ENCODE data around the gene CST2. TPM values are rescaled to one million over a fixed set of nuclear protein-coding genes. Genes with fewer than 3 reads are reported as not detected.

Gene CST2
- total and polyA plus RNA-seq, 2 donors (not counting 1 experiment from before 2014, with no cell fraction given), result 0.12 TPM; not detected in 1

GRCh38 chr20:23795526-23795925, 31.0 kb downstream of the CST2 start:
- no peak overlapping the region for H2AFZ ChIP-seq (ENCODE audit: low read length)
- no peak overlapping the region for H3K27ac ChIP-seq (ENCODE audit: insufficient read depth, low read length)
- no peak overlapping the region for H3K4me2 ChIP-seq (ENCODE audit: extremely low read depth, insufficient read depth, low read length)
- no peaks in the 10 kb centered on the region for H3K27me3 ChIP-seq (ENCODE audit: control insufficient read depth, insufficient read depth, low read length)
- H4K20me1 ChIP-seq (ENCODE audit: control insufficient read depth, extremely low read depth, insufficient read depth, low read length), result no peaks in the 10 kb centered on the region
- H3K4me1 ChIP-seq (ENCODE audit: control insufficient read depth, extremely low read depth, insufficient read depth, low read length), result no peaks in the 10 kb centered on the region
- no peak for DNase-seq (ENCODE audit: low read depth in 2 of 2)
- TF ChIP-seq EZH2 (IDR thresholded peaks at IDR 0.05; ENCODE audit: low read length, missing control alignments), result no peak
- no peak for TF ChIP-seq CTCF (conservative IDR thresholded peaks at IDR 0.05 in 1 of 2, IDR thresholded peaks at IDR 0.05 in 1 of 2; ENCODE audit: low read depth in 1 of 2, low read length in 2 of 2)
- no peaks in the 10 kb centered on the region for H3K79me2 ChIP-seq (ENCODE audit: control insufficient read depth, insufficient read depth, low read length)
- H3K9ac ChIP-seq (ENCODE audit: insufficient read depth, low read length), result no peak overlapping the region
- no peaks in the 10 kb centered on the region for H3K36me3 ChIP-seq (ENCODE audit: control insufficient read depth, insufficient read depth, low read length)
- no peaks in the 10 kb centered on the region for H3K9me3 ChIP-seq (ENCODE audit: control insufficient read depth, insufficient read depth, low read depth, low read length)
- H3K4me3 ChIP-seq (replicated peaks in 1 of 4; ENCODE audit: control extremely low read depth in 1 of 4, insufficient read depth in 1 of 4, low read depth in 3 of 4, low read length in 4 of 4), result no peak overlapping the region

DNA sequence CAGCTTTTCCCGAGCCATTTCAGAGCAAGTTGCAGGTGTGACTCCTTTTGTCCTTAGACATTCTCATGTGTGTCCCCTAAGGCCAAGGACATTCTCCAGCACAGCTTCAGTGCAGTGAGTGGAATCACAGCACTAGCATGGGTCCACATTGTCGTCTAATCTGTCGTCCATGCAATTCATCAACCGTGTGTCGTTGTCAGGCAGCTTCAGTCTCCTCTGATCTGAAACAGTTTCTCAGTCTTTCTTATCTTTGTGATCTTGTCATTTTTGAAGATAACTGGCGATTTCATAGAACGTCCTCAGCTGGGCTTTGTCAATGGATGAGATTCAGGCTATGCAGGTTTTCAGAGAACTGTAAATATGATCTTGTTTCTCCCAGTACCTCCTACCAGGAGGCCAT, 31.7 kb downstream of the CST2 start:
- H3K4me3 ChIP-seq (replicated peaks in 1 of 4; ENCODE audit: control extremely low read depth in 1 of 4, insufficient read depth in 1 of 4, low read depth in 3 of 4, low read length in 4 of 4), result no peak overlapping the region
- H3K36me3 ChIP-seq (ENCODE audit: control insufficient read depth, insufficient read depth, low read length), result no peaks in the 10 kb centered on the region
- TF ChIP-seq EZH2 (IDR thresholded peaks at IDR 0.05; ENCODE audit: low read length, missing control alignments) (no peak), CTCF (conservative IDR thresholded peaks at IDR 0.05 in 1 of 2, IDR thresholded peaks at IDR 0.05 in 1 of 2; ENCODE audit: low read depth in 1 of 2, low read length in 2 of 2) (no peak)
- no peak for DNase-seq (ENCODE audit: low read depth in 2 of 2)
- H3K27me3 ChIP-seq (ENCODE audit: control insufficient read depth, insufficient read depth, low read length), result no peaks in the 10 kb centered on the region
- H4K20me1 ChIP-seq (ENCODE audit: control insufficient read depth, extremely low read depth, insufficient read depth, low read length), result no peaks in the 10 kb centered on the region
- H3K4me1 ChIP-seq (ENCODE audit: control insufficient read depth, extremely low read depth, insufficient read depth, low read length), result no peaks in the 10 kb centered on the region
- H3K79me2 ChIP-seq (ENCODE audit: control insufficient read depth, insufficient read depth, low read length), result no peaks in the 10 kb centered on the region
- H3K27ac ChIP-seq (ENCODE audit: insufficient read depth, low read length), result no peak overlapping the region
- H3K9ac ChIP-seq (ENCODE audit: insufficient read depth, low read length), result no peak overlapping the region
- no peak overlapping the region for H3K4me2 ChIP-seq (ENCODE audit: extremely low read depth, insufficient read depth, low read length)
- H3K9me3 ChIP-seq (ENCODE audit: control insufficient read depth, insufficient read depth, low read depth, low read length), result no peaks in the 10 kb centered on the region
- H2AFZ ChIP-seq (ENCODE audit: low read length), result no peak overlapping the region

GRCh38 chr20:23794065-23794464, 32.5 kb downstream of the CST2 start:
- no peaks in the 10 kb centered on the region for H3K4me1 ChIP-seq (ENCODE audit: control insufficient read depth, extremely low read depth, insufficient read depth, low read length)
- no peaks in the 10 kb centered on the region for H4K20me1 ChIP-seq (ENCODE audit: control insufficient read depth, extremely low read depth, insufficient read depth, low read length)
- H3K4me2 ChIP-seq (ENCODE audit: extremely low read depth, insufficient read depth, low read length), result no peak overlapping the region
- DNase-seq (ENCODE audit: low read depth in 2 of 2), result no peak
- H3K27ac ChIP-seq (ENCODE audit: insufficient read depth, low read length), result no peak overlapping the region
- no peak for TF ChIP-seq EZH2 (IDR thresholded peaks at IDR 0.05; ENCODE audit: low read length, missing control alignments)
- TF ChIP-seq CTCF (conservative IDR thresholded peaks at IDR 0.05 in 1 of 2, IDR thresholded peaks at IDR 0.05 in 1 of 2; ENCODE audit: low read depth in 1 of 2, low read length in 2 of 2), result no peak
- no peaks in the 10 kb centered on the region for H3K79me2 ChIP-seq (ENCODE audit: control insufficient read depth, insufficient read depth, low read length)
- H2AFZ ChIP-seq (ENCODE audit: low read length), result no peak overlapping the region
- H3K9ac ChIP-seq (ENCODE audit: insufficient read depth, low read length), result no peak overlapping the region
- no peaks in the 10 kb centered on the region for H3K36me3 ChIP-seq (ENCODE audit: control insufficient read depth, insufficient read depth, low read length)
- H3K9me3 ChIP-seq (ENCODE audit: control insufficient read depth, insufficient read depth, low read depth, low read length), result no peaks in the 10 kb centered on the region
- H3K27me3 ChIP-seq (ENCODE audit: control insufficient read depth, insufficient read depth, low read length), result no peaks in the 10 kb centered on the region
- H3K4me3 ChIP-seq (replicated peaks in 1 of 4; ENCODE audit: control extremely low read depth in 1 of 4, insufficient read depth in 1 of 4, low read depth in 3 of 4, low read length in 4 of 4), result no peak overlapping the region
